Measurements from ENCODE around the gene MYZAP.

The MYZAP gene

DNA sequence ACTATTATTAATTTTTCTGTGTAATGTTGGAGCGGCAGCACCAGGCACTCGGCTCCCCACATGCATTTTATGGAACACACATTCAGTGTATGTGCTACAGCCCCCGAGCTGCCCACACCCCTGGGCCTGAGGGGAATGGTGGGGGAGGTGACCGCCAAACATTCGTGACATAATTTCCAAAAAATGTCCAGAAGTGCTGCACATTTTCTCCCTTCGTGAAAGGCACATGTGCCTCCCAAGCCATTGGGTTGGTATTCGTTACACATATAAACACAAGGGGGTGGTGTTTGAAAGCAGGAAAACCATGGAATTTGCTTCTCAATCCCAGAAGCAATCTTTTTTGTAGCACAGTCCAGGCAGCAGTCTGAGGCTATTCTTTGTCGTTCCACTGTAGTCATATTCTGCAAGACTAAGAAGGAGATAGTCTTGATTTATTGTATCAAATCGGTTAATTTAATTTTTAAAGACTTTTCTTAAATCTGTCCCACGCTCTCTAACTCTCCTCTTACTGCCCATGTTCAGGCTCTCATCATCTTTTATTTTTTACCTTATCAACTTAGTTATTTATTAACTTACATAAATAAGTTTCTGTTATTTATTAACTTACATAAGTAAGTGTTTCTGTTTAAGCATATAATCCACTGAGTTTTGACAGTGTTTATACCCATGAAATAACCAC is 75.6 kb downstream of the MYZAP start:
- DNase-seq, result no peak

DNA sequence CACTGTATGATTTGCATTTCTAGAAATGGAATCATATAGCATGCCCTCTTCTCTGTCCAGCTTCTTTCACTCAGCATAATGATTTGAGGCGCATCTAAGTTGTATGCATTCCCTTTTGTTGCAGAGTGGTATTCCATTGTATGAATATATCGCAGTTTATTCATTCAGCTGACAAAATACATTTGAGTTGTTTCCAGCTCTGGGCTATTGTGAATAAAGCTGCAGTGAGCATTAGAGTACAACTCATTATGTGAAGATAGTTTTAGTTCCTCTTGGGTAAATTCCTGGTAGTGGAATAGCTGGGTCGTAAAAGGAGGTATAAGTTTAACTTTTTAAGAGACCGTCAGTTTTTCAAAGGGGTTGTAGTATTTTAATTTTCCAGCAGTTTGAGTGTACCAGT is 76.3 kb downstream of the MYZAP start:
- no peak for DNase-seq

DNA sequence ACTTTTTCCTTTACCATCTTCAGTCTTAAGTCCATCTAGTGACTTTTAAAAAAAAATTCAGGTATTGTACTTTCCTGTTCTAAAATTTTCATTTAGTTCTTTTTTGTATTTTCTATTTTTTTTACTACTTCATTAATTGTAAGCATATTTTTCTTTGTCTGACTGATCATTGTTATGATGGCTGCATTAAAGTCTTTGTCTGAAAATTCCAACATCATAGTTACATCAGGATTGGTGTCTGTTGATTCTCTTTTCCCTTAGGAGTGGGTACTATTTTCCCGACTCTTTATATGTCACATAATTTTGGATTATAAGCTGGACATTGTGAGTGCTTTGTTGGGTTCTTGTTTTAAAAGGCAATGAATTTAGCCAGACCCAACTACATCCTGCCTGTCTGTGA is 79.9 kb downstream of the MYZAP start:
- DNase-seq, result no peak

DNA sequence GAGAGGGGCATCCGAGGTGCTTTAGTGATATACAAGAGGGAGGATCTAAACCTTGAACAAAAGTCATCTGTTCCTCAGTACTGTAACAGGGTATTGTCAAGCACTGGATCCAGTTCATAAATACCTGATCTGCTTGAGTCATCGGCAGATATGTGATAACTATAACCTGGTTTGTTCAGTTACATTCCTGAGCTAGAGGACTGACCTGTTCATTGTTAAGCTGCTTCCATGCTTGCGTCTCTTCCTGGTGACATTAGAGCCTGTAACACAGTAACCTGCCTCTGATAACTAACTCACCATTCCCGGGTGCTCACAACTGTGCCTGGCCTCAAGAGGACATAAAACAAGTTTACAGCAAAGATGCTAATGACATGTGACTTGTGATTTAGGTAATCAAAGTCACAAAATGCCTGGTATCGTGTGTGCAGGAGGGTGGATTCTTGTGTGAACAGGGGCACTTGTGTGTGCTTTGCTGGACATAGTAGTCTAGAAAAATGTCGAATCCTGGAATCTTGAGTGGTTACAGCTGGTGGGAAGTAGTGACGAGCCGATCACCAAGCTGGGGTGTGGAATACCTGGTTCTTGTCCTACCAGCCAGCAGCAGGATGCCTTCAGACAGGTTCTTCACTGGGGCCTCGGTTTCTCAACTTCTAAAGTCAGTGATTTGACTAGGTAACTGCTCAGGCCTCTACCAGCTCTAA is 83.9 kb downstream of the MYZAP start:
- DNase-seq, result no peak

DNA sequence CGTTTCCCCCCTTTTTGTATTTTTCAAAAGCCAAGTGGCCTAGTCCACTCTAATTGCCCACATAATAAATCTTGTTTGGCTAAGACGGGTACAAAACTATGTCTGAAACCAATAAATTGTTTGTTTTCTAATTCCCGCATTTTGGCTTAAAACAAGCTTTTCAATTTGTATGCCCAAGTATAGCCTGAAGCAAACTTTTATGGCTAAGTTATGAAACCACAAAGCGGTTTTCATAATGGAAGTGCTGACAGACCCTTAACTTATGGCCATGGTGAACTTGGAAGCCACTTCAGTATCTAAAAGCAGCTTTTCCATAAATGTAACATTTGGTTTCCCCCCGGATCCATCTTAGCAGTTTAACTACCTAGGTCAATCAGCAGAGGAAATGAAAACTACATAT is 84.9 kb downstream of the MYZAP start:
- no peak for DNase-seq

DNA sequence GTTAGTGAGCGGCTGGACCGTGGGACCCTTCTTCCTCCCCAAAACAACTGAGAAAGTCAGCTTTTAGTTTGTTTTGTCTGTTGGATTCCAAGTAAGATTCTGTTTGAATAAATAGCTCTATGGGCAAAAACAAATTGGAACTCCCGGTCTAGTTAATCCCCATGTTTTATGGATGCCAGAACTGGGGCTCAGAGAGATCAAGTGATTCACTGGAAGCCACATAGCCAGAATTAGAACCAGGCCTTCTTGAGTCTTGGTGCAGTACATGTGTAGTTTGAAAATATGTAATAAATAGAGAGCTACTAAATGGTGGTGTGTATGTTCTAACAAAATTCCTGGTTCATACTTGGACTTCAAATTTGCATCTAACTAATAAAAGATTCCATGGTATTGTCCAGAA is 85.5 kb downstream of the MYZAP start:
- DNase-seq, result no peak

DNA sequence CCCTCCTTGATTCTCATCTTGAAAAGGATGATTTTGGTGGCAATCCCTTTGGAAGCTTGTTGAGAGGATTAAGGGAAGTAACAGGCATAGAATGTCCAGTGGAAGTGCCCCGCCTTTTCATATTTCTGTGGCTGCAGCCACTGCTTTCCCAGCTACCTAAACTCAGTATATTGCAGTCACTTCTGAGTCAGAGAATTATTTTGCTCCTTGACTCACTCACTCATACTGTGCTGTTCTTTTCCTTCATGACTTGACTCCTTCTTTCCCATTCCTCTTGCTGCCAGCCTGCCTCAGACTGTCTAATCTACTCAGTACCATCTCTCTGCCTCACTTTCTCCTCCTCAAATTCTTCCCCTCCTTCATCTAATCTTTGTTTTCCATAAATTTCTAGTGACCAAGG is 88.3 kb downstream of the MYZAP start:
- no peak for DNase-seq

DNA sequence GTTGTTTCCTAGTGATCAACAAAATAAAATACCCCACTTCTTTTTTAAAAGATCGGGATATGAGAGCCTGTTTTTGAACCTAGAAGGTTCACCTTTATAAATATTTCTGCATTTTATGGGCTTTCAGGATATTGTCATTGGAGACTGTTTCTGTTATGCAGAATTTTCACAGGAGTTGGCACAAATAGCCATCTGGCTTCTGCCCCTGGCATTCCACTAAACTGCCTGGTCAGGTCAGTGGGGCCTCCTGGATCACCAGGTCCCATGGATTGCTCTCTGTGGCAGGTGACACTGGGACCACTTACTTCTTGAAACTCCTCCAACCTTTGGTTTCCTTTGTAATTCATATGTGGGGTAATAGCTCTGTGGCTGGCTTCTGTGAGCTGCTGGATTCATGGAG is 89.3 kb downstream of the MYZAP start:
- DNase-seq, result no peak

DNA sequence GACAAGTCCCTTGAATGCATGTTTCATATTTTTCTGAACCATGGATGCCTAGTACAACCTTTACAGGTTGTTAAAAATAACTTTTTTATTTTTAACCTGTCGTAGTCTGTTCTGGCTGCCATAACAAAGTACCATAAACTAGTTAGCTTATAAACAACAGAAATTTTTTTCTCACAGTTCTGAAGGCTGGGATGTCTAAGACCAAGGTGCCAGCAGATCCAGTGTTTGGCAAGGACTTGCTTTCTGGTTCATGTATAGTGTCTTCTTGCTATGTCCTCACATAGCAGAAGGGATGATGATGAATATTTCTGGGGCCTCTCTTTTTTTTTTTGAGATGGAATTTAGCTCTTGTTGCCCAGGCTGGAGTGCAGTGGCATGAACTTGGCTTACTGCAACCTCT is 91.8 kb downstream of the MYZAP start:
- no peak for DNase-seq

DNA sequence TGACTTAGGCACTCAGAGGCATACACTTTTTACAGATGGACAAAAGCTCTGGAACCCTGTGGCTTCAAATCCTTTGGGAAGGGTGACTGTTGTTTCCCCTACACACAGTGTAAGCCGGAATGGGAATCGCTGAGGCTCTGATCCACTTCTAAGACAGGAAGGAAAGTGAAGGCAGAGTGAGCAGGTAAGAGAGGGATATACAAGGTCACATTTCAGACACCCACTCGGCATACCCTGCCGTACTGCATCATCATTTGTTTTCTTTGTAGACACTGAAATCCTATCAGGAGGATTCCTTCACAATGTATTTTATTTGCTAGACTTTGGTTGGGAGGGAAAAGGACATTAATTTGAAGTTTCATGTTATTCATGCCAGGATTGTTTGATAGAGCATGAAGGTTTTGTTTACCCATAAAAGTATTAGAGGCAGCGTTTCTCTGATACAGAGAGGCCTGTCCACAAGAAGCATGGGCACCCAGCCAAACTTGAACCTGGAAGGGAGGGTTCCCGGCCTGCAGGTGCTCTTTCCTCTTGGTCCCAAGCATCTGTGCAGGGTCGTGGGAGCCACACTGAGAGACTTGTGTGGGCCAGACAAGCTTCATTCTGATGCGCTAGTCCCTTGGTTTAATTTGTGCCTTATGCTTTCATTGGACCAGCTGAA is 92.9 kb downstream of the MYZAP start:
- no peak for DNase-seq

DNA sequence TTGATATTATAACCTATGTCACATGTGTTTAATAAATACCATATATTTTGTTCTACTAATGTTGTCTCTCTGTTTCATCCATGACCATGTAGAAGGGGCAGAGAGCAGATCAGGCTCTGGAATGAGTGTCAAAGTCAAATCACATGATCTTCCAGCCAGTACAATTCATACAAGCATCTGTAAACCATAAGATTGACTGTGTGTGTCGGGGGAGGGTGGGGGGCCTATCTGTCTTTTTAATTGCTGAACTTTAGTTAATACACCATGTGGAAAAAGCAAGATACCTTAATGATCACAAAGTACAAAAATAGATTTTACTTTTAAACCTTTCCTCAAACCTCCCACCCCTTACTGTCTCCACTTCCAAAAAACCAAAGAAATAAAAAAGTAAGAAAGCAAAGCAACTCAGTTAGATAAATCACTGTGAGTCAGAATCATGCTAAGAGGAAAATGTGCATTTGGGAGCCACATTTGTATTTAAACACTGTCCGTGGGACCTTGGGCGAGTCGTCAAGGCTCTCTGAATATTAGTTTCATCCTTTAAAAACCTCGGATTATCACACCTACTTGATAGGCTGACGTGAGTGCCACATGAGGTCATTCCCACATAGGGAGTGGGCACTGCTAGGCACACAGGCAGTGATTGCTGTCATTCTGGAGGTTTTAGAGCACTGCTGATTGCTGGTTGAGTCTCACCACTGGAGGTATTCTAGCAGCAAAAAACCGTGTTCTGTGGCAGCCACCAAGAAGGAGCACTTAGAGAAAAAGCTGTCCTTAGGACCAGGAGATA is 93.8 kb downstream of the MYZAP start:
- DNase-seq, result no peak

DNA sequence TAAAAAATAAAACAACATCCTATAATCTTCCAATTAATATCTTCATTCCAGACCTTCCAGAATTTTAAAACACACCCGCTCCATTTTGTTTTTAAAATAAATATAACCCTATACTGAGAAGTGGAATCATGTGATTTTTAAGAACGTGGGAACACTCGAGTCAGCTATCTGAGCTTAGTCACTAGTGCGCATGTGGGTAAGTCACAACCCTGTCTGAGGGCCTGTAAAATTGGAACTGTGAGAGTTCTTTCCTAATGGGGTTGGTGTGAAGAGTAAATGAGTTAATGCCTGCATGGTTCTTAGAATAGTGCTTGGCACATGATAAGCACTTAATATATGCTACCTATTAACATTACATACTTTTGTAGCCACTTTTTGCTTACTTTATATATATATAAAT is 95.0 kb downstream of the MYZAP start:
- no peak for DNase-seq

DNA sequence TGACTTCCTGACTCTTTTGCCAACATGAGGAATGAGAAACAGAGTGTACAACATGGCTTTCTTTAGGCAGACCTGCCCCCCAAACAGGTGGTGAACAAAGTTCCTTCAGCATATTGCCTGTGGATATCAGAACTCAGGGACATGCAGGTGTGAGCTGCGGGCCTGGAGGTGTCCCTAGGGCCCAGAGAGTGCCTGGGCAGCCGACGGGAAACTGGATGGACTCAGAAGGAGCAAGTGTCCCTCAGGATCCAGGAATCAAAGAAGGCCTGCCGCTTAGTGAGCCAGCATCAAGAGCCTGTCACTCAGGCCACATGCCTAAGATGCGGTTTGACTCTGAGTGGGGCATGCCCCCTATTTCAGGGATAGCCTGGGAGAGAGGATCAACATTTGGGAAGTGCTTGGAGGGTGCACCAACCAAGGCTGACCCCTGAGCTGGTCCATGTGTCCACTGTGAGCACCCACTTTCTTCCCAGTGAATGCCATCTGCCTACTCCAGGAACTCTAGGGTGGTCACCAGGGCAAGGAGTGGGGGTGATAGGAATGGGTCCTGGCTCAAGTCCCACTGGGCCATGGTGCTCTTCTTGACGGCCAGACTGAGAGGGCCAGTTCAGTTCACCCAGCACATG is 98.8 kb downstream of the MYZAP start:
- DNase-seq, result no peak

DNA sequence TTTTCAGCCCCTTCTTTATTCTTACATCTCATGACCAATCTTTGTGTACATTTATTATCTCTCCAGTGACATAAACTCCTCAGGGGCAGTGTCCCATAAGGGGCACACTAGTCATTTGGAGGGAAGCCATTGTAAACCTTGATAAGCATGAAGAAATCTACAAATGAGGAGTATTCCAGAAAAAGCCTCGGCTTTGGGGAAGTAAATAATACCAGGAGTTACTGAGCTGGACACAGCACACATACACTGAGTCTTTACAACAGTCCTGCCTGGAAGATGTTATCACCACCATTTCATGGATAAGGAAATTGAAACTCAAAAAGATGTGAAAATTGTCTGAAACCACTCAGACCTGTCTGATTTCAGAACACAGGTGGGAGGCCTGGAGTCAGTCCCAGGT is 99.4 kb downstream of the MYZAP start:
- DNase-seq, result no peak

DNA sequence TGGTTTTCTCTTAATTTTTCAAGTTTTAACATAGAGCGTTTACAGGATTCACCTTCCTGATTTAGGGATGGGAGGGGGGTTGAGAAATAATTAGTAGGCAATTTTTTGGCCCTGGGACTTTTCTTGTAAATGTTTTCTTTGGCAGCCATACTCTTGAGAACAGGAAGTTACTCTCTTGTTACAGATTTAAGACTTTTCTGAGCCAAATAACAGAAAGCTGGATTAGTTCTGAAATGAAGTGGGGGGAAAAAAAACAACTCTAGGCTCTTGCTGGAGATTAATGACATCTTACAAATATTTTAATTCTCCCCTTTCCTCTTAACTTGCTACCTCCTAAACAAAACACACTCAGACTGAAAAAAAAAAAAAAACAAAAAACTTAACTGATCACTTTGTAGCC is 101.0 kb downstream of the MYZAP start:
- no peak for DNase-seq

DNA sequence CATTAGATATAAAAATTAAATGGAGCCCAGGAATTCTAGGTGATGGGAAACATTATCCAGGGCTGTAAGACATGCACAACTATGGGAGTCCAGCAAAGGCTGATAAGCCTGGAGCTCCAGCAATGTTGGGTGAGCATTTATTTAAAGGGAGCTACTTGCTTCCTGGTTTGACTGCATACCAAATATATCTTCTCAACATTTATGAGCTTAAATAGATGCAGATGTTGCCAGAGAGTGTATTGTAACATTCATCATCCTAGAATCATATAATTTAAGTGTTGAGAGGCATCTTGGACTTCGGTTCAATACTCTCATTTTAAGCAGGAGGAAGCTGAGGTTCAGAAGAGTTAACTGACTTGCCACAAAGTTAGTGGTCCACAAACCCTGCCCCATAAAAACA is 102.6 kb downstream of the MYZAP start:
- DNase-seq, result no peak

DNA sequence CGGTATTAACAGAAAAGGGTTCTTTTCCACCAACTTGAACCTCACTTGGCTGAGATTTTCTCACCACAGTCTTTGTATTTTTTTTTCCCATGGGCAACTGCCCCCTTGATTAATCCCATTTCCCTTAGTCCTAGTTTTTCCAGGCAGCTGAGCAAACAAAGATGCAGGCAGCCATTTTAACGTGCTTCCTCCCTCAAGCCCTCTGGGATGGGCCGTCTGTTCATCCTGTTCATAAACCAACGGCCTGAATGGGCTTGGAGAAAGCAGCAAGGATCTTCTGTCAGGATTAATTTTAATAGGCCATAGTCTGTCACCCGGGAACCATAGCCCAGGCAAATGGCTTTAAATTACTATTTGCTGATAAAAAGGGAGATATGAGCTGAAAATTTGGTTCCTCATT is 104.4 kb downstream of the MYZAP start:
- no peak for DNase-seq

DNA sequence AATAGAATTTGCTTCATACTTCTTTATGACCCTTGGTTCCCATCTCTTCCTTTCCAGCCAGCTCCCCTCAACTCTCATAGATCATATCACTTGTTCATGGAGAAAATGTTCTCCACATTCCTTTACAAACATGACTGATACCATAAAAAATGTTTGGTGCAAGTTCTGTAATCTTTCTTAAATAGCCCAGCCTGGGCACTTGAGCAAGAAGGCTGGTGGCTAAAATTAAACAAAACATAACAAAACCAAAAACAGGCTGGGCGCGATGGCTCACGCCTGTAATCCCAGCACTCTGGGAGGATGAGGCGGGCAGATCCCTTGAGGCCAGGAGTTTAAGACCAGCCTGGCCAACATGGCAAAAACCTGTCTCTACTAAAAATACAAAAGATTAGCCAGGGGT is 105.9 kb downstream of the MYZAP start:
- DNase-seq, result no peak

DNA sequence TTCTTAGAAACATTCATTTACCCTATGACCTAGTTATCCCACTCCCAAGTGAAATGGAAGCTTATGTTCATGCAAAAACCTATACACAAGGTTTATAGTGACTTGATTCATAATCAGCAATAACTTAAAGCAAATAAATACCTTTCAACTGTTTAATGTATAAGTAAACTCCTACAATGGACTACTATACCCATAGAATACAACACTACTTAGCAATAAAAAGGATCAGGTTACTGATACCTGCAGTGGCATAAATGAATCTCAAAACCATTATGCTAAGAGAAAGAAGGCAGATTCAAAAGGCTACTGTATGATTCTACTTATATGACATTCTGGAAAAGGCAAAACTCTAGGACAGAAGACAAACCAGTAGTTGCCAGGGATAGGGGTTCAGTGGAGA is 106.5 kb downstream of the MYZAP start:
- no peak for DNase-seq

DNA sequence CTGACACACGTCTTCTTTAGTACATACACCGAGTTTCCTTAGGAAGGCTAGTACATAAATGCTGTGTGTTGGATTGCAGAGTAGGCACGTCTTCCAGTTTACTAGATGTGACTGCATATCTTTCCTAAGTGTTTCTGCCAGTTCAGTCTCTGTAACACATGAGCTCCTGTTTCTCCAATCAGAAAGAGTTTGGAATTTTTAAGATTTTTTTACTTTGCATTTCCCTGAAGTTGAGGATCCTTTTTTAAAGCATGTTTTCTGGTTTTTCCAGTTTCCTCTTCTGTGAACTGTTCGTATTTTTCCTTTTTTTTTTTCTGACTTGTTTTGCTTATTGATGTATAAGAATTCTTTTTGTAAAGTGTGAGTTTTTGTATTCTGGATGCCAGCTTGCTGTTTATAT is 107.3 kb downstream of the MYZAP start:
- DNase-seq, result no peak

DNA sequence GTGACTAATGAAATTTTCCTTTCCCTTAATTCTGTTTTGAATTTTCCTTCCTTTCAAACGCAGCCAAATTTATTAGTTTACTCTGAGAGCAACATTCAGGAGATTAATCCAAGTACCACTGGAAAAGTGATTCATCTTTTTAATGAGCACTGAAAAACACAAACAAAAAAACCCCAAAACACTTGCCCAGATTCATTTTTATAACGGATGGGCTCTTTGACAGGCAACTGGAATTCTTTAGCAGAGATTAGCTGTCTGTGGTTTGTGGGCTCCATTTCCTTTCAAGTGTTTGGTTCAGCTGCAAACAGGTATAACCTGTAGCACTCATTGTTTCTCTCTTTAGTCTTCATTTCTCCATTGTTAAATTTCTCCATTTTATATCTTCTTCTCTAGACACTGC is 111.7 kb downstream of the MYZAP start:
- no peak for DNase-seq

DNA sequence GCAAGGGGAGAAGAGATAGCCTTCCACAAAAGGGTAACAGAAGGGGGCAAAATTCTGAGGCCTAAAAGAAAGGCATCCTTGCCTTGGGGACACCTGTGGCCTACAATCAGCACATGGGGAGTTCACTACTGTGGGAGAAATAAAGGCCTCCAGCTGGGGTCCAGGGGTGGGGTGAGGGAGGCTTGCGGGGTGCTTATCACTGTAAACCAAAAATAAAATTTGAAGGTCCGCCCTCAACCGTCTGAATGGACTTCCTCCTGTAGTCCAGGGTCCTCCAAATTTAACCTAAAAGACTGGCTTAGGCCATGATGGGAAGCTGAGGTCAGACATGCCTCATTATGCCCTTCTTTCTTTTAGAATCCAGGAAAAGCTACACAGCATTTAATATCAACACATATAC is 112.7 kb downstream of the MYZAP start:
- no peak for DNase-seq

DNA sequence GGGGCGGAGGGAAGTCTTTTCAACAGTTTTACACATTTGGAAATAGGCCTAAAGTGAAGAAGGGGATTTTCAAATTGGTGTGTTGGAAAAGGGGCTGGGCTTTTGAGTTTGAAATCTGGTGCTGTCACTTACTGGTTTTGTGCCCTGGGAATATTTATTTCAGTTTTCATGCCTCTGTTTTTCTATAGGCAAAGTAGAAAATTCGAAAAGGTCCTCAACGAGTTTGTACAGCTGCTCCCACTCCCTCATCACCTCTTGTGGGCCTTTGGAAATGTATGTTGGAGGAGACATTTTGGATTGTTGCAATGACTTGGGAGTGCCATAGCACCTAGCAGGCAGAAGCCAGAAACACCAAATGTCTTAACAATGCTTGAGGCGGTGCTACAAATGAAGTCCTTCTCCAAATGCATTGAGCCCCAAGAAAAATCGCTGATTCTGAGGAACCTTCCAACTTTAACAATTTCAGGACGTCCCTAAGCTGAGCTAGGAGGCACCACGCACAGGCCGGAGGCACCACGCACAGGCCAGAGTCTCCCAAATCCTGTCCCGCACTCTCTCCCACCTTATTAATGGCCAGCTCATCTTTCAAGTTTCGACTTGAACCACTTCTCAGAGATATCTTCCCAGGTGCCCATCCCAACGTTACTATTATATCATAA is 114.2 kb downstream of the MYZAP start:
- DNase-seq, result no peak

Data from NCI-H1694 (cell line).